ENCODE measurements around the gene TEX52.
"Not testable (repeated sequence)": the region's sequence is repeated elsewhere in the genome, so short reads cannot be mapped to it uniquely, and the experiment has no call there.

TEX52 gene

GRCh38 chr12:2857021-2857431, at the start of gene TEX52:
Gene TEX52, minus strand, starts transcription at chr12:2857039. Its CDS starts 13 bp downstream, at chr12:2857026.
- no peak for FAIRE-seq

- FAIRE-seq, result no peak
These were observed 47.4 kb upstream of the TEX52 start for GRCh38 chr12:2904260-2904659.

DNA sequence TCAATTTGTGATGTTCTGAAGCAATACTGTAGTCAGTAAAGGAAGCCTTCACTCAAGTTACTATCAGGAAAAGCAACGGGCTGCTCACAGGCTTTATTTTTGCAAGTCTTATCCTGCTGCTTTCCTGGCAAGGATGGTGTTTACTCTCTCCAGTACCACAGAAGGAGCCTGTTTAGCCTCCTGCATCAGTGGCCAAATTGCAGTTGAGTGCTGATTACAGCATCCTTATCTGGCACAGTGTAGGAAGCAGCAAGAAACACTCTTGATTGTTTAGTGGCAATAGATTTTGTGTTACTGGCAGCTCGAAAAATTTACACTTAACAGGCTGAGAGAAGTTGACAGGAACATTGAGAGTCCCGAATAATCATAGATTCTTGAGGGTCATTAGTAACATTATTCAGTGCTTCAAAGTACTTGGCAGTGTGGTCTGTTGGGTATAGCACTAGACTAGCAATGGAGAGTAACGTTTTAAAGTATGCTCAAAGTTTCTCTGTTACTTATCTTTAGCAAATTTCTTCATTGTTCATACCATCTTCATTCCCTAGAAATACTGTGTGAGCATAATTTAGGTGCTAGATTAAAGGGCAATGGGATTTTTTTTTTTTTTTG, 45.5 kb upstream of the TEX52 start:
- no peak for FAIRE-seq

- no peak for FAIRE-seq
These were observed 43.8 kb upstream of the TEX52 start for GRCh38 chr12:2900642-2901041.

- FAIRE-seq, result no peak
These were observed 40.6 kb upstream of the TEX52 start for GRCh38 chr12:2897418-2897817.

- no peak for FAIRE-seq
These were observed 38.7 kb upstream of the TEX52 start for GRCh38 chr12:2895511-2895910.

GRCh38 chr12:2895051-2895451, 38.2 kb upstream of the TEX52 start:
- FAIRE-seq, result no peak

DNA sequence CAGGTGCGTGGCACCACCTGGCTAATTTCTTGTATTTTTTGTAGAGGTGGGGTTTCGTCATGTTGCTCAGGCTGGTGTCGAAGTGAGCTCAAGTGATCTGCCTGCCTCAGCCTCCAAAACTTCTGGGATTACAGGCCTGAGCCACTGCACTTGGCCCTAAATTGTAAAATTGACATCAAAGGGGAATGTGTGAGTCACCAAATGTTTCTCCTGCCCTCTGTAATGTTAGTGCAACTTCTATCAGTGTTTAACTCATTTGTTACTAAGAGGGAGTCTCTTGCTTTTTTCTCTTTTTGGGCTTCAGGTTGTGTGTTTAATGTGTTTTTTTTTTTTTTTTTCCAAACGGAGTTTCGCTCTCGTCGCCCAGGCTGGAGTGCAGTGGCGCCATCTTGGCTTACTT, 36.2 kb upstream of the TEX52 start:
- FAIRE-seq, result no peak

DNA sequence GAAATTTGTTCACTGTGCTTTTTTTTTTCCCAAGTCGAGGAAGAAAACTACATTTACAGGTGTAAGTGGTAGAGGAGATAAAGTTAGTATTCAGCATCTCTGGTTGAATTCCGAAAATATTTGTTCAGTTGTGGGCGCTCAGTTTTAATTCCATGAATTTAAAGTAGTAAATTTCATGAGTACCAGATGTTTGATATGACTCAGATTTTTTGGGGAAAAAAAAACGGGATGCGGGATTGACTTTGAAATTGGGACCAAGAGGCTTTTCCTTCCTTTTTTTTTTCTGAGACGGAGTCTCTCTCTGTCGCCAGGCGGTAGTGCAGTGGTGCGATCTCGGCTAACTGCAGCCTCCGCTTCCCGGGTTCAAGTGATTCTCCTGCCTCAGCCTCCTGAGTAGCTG, 35.4 kb upstream of the TEX52 start:
- no peak for FAIRE-seq

DNA sequence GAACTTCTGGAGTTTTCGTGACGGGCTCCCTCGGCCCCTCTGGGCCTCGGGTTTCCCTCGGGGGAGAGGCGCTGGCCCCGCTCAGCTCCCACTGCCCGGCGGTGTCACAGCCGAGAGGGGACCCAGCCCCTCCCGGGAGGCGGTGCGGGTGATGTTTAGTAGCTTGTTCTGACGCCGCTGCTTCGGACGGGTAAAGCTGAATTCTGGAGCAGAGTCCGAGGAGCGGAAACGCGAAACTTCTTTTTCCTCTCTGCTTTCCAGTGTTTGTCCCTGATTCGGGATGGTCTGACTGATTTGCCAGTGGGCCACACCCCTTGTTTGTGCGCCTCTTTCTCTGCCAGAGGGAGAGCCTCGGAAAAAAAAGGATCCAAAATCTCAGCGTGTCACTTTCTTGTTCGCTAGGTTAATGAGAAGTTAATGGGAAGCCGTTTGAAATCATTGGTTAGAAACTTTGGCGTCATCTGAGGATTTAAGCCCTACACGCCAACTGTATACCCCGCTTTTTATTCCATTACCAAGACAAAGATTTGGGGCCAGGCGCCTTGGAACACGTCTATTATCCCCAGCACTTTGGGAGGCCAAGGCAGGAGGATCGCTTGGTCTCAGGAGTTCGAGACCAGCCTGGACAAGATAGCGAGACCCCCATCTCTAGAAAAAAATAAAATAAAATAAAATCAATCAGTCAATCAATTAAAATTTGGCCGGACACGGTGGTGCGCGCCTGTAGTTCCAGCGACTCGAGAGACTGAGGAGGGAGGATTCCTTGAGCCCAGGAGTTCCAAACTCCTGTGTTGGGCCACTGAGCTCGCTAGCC, 34.6 kb upstream of the TEX52 start:
- FAIRE-seq, result no peak

- FAIRE-seq, result peak; percentile 97
These were observed 33.8 kb upstream of the TEX52 start, which contains the start of gene TULP3 for GRCh38 chr12:2890388-2891239. Gene TULP3, plus strand, starts transcription at chr12:2890891. Its CDS starts 57 bp downstream, at chr12:2890948.

GRCh38 chr12:2890001-2890387, 33.2 kb upstream of the TEX52 start:
- no peak for FAIRE-seq

DNA sequence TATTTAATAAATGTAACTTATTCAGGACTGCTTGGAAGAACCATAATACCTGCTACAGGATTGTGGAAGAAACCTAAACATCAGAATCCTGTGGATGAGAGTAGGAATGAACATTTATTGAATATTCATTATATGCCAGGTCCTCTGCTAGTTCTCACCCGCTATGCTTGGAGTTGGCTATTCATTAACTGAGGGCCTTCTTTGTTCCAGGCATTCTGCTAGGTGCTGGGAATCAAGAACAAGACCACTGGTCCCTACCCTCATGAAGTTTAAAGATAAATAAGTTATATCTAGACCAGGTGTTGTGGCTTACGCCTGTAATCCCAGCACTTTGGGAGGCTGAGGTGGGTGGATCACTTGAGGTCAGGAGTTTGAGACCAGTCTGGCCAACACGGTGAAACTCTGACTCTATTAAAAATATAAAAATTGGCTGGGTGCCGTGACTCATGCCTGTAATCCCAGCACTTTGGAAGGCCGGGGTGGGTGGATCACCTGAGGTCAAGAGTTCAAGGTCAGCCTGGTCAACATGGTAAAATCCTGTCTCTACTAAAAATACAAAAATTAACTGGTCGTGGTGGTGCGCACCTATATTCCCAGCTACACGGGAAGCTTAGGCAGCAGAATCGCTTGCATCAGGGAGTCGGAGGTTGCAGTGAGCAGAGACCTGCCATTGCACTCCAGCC, 30.1 kb upstream of the TEX52 start:
- no peak for FAIRE-seq

- no peak for FAIRE-seq
These were observed 28.0 kb upstream of the TEX52 start for GRCh38 chr12:2884810-2885209.

GRCh38 chr12:2879853-2880252, 23.0 kb upstream of the TEX52 start:
- no peak for FAIRE-seq

DNA sequence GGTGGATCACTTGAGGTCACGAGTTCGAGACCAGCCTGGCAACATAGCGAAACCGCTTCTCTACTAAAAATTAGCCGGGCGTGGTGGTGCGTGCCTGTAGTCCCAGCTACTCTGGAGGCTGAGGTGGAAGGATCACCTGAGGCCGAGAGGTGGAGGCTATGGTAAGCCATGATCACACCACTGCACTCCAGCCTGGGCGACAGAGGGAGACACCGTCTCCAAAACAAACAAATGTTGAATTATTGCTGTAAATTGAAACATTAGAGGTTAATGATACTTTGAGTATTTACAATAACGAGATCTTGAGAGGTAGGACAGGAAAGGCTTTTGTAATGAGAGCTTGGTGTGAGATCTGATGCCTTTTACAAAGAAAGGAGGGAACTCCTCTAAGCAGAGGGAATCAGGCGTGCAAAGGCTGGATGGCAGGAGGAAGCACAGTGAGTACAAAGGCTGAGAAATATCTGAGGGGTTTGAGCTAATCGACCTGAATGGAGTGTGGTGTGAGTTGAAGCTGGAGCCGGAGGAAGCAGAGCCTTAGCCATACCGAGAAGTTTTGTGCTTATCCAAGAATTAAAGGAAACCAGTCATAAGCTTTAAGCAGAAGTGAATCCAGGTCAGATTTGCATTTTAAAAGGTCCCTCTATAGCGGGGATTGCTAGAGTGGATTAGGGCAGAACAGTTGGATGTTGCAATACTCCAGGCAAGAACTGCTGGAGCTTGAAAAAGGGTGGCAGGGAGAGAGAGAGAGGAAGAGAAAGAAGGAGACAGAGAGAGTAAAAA, 21.3 kb upstream of the TEX52 start:
- FAIRE-seq, result no peak

DNA sequence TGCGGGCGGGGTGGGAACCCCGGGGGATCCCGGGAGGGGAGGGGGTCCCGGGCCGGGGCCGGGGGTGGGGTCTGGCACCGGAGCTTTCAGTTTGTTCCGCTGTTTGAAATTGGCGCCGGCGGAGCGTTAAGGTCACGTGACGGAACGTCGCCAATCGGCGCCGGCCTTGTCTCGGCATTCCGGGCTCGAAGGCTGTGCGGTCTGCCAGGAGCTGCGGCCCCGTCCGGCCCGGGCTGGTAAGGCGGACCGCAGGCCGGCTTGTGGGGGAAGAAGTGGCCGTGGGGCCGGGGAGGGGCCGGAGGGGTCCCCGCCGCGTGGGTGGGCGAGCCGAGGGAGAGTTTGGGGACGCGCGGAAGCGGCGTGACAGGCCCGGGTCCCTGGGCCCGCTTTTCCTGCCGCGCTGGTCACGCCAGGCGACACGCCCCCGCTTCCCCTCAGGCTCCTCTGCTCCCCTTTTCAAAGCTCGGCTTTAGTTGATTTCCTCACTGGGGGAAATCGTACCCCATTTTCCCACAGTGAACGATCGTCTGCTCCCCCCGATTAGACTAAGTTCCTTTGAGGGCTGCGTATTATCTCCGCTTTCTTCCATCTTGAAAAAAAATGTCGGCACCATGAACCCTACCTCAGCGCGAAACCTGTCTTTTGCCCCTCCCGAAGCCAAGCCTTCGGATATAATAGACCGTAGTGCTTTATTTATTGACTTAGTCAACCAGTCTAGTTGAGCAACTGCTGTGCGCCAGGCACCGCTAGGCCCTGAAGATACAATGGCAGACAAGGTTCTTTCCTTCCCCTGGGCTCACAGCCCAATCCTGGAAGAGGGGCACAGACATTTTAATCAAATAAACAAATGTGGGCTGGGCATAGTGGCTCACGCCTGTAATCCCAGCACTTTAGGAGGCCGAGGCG, 20.5 kb upstream of the TEX52 start, which contains the start of the genes FOXM1 and RHNO1:
FOXM1 (minus strand) TSS at position 128 of the 906 bp plus-strand sequence. CDS start 2,696 bp downstream, outside the sequence.
RHNO1 (plus strand) TSS at position 177 of the 906 bp plus-strand sequence. CDS start 8,144 bp downstream, outside the sequence.
- FAIRE-seq, result no peak

GRCh38 chr12:2876431-2877046, 19.7 kb upstream of the TEX52 start:
- no peak for FAIRE-seq

- FAIRE-seq, result not testable (repeated sequence)
These were observed 12.3 kb upstream of the TEX52 start for GRCh38 chr12:2868986-2869632.

DNA sequence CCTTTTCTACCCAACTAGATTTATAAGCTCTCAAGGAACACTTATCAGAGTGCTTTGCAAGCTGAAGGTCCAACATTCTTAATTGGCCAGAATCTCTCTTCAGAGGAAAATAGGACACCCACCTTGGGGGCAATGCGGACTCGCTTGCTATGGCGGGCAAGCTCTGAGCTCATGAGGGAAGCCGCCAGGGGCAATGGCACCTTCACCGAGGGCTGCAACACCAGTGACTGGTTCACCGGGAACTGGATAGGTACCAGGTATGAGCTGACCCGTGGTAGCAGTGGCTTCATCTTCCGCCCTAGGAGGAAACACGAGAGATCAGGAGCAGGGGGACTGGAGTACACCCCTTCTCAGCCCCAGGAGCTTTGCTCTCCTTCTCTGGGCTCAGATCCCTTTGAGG, 7.4 kb upstream of the TEX52 start:
- FAIRE-seq, result no peak

Data from G401.6 (cell line).